ENCODE measurements around the gene SFXN2.
A peak's percentile ranks its signal among the peaks of the same experiment; 100 is the strongest.

Gene SFXN2

GRCh38 chr10:102775201-102775934 lies 60.9 kb downstream of the SFXN2 start:
- no peak for TF ChIP-seq CTCF (conservative IDR thresholded peaks at IDR 0.05)
- no peak for TF ChIP-seq ZFX (IDR thresholded peaks at IDR 0.05)
- H3K27ac ChIP-seq, result peak overlapping the region; percentile 84

- peak overlapping the region; percentile 84 for H3K27ac ChIP-seq
- TF ChIP-seq CTCF (conservative IDR thresholded peaks at IDR 0.05) (no peak), ZFX (IDR thresholded peaks at IDR 0.05) (no peak)
Observed at GRCh38 chr10:102775935-102776669, 61.7 kb downstream of the SFXN2 start.

- peak overlapping the region; percentile 84 for H3K27ac ChIP-seq
- TF ChIP-seq CTCF (conservative IDR thresholded peaks at IDR 0.05) (no peak), ZFX (IDR thresholded peaks at IDR 0.05) (no peak)
Observed at GRCh38 chr10:102776779-102777456, 62.5 kb downstream of the SFXN2 start.

- TF ChIP-seq CTCF (conservative IDR thresholded peaks at IDR 0.05) (no peak), ZFX (IDR thresholded peaks at IDR 0.05) (no peak)
- H3K27ac ChIP-seq, result no peak overlapping the region
Observed at GRCh38 chr10:102777711-102778453, 63.4 kb downstream of the SFXN2 start.

GRCh38 chr10:102778781-102779180 lies 64.3 kb downstream of the SFXN2 start:
- no peak overlapping the region for H3K27ac ChIP-seq
- TF ChIP-seq CTCF (conservative IDR thresholded peaks at IDR 0.05) (no peak), ZFX (IDR thresholded peaks at IDR 0.05) (no peak)

- TF ChIP-seq ZFX (IDR thresholded peaks at IDR 0.05), result no peak
- H3K27ac ChIP-seq, result no peak overlapping the region
Observed at GRCh38 chr10:102779680-102780526, 65.5 kb downstream of the SFXN2 start.

- no peak for TF ChIP-seq ZFX (IDR thresholded peaks at IDR 0.05)
- TF ChIP-seq CTCF (conservative IDR thresholded peaks at IDR 0.05), result no peak
- H3K27ac ChIP-seq, result no peak overlapping the region
Observed at GRCh38 chr10:102780527-102780808, 66.0 kb downstream of the SFXN2 start.

All from C4-2B (cell line).